ENCODE measurements around the gene MAPKAP1. TPM values are rescaled to one million over a fixed set of nuclear protein-coding genes. Genes with fewer than 3 reads are reported as not detected.

MAPKAP1 gene
- total and polyA plus RNA-seq, 2 of the 13 experiments (the other 11 are each of a cell fraction or from before 2014, with no cell fraction given): 45.0 to 64.3 TPM

- no peak for ATAC-seq
- Histone ChIP-seq H3K9ac (ENCODE audit: insufficient read depth, low read depth, low read length) (no peak overlapping the region), H3K9me3 (ENCODE audit: low read length) (no peaks in the 10 kb centered on the region), H2AFZ (ENCODE audit: low read length) (no peak overlapping the region), H3K79me2 (ENCODE audit: insufficient read depth, low read length) (no peaks in the 10 kb centered on the region), H3K4me1 (ENCODE audit: insufficient read depth, low read length) (no peaks in the 10 kb centered on the region), H3K36me3 (replicated peaks in 1 of 2; ENCODE audit: control insufficient read depth in 1 of 2, insufficient read depth in 2 of 2, low read length in 2 of 2) (peaks cover 0 to 8% of the 10 kb centered on the region in 2 experiments; a peak in 1 of 5 replicates), H3K27ac (ENCODE audit: extremely low read length, insufficient read depth, low read length) (no peak overlapping the region), H3K4me2 (ENCODE audit: low read depth, low read length) (no peak overlapping the region), H3K27me3 (ENCODE audit: control insufficient read depth in 1 of 2, insufficient read depth in 2 of 2, low read length in 2 of 2) (no peaks in the 10 kb centered on the region), H4K20me1 (ENCODE audit: insufficient read depth, low read length) (no peaks in the 10 kb centered on the region), H3K4me3 (replicated peaks in 1 of 3; ENCODE audit: insufficient read depth in 1 of 3, low read depth in 2 of 3, low read length in 3 of 3) (no peak overlapping the region)
- no TSS peak for BruUV-seq (replicated peaks)
- WGBS (ENCODE audit: low lambda C conversion rate): 98% methylated on average over 3 of the region's 3 CpGs
- intact Hi-C loops (cut with micrococcal nuclease; ENCODE audit: unreplicated experiment): no loop called here
- TF ChIP-seq REXO4 (CRISPR knock-in tag; IDR thresholded peaks at IDR 0.05; ENCODE audit: borderline replicate concordance): no peak
- TF ChIP-seq REPIN1 (CRISPR knock-in tag; IDR thresholded peaks at IDR 0.05; ENCODE audit: borderline replicate concordance, low read depth): no peak
- no peak for TF ChIP-seq NCOA2 (CRISPR knock-in tag; IDR thresholded peaks at IDR 0.05)
- no peak for TF ChIP-seq PPARG (CRISPR knock-in tag; conservative IDR thresholded peaks at IDR 0.05)
- TF ChIP-seq RFX3 (CRISPR knock-in tag; IDR thresholded peaks at IDR 0.05): no peak
- no peak for TF ChIP-seq MAFK (conservative IDR thresholded peaks at IDR 0.05 in 1 of 2, IDR thresholded peaks at IDR 0.05 in 1 of 2; ENCODE audit: low read length in 2 of 2)
- TF ChIP-seq, protein P1, sequence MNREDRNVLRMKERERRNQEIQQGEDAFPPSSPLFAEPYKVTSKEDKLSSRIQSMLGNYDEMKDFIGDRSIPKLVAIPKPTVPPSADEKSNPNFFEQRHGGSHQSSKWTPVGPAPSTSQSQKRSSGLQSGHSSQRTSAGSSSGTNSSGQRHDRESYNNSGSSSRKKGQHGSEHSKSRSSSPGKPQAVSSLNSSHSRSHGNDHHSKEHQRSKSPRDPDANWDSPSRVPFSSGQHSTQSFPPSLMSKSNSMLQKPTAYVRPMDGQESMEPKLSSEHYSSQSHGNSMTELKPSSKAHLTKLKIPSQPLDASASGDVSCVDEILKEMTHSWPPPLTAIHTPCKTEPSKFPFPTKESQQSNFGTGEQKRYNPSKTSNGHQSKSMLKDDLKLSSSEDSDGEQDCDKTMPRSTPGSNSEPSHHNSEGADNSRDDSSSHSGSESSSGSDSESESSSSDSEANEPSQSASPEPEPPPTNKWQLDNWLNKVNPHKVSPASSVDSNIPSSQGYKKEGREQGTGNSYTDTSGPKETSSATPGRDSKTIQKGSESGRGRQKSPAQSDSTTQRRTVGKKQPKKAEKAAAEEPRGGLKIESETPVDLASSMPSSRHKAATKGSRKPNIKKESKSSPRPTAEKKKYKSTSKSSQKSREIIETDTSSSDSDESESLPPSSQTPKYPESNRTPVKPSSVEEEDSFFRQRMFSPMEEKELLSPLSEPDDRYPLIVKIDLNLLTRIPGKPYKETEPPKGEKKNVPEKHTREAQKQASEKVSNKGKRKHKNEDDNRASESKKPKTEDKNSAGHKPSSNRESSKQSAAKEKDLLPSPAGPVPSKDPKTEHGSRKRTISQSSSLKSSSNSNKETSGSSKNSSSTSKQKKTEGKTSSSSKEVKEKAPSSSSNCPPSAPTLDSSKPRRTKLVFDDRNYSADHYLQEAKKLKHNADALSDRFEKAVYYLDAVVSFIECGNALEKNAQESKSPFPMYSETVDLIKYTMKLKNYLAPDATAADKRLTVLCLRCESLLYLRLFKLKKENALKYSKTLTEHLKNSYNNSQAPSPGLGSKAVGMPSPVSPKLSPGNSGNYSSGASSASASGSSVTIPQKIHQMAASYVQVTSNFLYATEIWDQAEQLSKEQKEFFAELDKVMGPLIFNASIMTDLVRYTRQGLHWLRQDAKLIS (CRISPR knock-in tag; IDR thresholded peaks at IDR 0.05): no peak
- TF ChIP-seq KLF15 (CRISPR knock-in tag; IDR thresholded peaks at IDR 0.05; ENCODE audit: borderline replicate concordance): no peak
- TF ChIP-seq, protein P2, sequence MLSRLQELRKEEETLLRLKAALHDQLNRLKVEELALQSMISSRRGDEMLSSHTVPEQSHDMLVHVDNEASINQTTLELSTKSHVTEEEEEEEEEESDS (CRISPR knock-in tag; IDR thresholded peaks at IDR 0.05; ENCODE audit: borderline replicate concordance): no peak
- TF ChIP-seq PHF21A (CRISPR knock-in tag; IDR thresholded peaks at IDR 0.05): no peak
- DNase-seq (ENCODE audit: low spot score): peak; percentile 51
- POLR2A ChIA-PET: no interaction called here
- in situ Hi-C loops (cut with HindIII; ENCODE audit: extremely low pct_ligation_motif_present, low pct_unique_long_range_greater_than_20kb): no loop called here
- CTCF ChIA-PET (ENCODE audit: low intra/inter-chr PET ratio, low total read pairs): no interaction called here
- FAIRE-seq: no peak
These were observed 31.7 kb downstream of the MAPKAP1 start for GRCh38 chr9:125674981-125675973.

Data from HepG2 (cell line).